ENCODE measurements around the gene CACNA1D. TPM values are rescaled to one million over a fixed set of nuclear protein-coding genes. Genes with fewer than 3 reads are reported as not detected.

CACNA1D gene
- total RNA-seq, 4 donors from 2014 or later: 74.6 to 194 (median 105) TPM

DNA sequence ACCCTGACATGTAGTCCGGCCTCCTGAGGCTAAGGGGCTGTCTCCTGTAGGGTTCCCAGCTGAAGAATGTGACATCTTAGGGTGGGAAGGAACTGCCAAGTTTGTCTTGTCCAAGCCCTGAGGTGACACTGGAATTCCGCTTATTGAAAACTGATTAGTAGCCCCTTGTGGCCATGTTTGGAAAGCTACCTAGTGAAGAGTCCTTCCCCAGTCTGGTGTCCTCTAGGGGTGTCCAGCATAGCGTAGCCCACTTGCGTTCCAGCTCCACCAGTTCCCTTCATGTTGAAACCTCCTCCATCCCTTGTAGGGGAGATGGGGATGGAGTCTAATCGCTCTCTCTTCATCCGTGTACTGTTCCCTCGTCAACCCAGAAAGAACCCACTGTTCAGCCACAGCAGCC is 272.3 kb downstream of the CACNA1D start:
- DNase-seq: no peak
- Histone ChIP-seq H3K4me3 (no peak overlapping the region), H3K36me3 (peaks cover 0 to 5% (median 0%) of the 10 kb centered on the region in 3 donors), H3K27ac (no peak overlapping the region), H3K4me1 (no peaks in the 10 kb centered on the region), H3K9me3 (no peaks in the 10 kb centered on the region), H3K27me3 (no peaks in the 10 kb centered on the region)
- TF ChIP-seq POLR2A (IDR thresholded peaks at IDR 0.05): no peak
- TF ChIP-seq, protein P1, sequence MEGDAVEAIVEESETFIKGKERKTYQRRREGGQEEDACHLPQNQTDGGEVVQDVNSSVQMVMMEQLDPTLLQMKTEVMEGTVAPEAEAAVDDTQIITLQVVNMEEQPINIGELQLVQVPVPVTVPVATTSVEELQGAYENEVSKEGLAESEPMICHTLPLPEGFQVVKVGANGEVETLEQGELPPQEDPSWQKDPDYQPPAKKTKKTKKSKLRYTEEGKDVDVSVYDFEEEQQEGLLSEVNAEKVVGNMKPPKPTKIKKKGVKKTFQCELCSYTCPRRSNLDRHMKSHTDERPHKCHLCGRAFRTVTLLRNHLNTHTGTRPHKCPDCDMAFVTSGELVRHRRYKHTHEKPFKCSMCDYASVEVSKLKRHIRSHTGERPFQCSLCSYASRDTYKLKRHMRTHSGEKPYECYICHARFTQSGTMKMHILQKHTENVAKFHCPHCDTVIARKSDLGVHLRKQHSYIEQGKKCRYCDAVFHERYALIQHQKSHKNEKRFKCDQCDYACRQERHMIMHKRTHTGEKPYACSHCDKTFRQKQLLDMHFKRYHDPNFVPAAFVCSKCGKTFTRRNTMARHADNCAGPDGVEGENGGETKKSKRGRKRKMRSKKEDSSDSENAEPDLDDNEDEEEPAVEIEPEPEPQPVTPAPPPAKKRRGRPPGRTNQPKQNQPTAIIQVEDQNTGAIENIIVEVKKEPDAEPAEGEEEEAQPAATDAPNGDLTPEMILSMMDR (IDR thresholded peaks at IDR 0.05): no peak

DNA sequence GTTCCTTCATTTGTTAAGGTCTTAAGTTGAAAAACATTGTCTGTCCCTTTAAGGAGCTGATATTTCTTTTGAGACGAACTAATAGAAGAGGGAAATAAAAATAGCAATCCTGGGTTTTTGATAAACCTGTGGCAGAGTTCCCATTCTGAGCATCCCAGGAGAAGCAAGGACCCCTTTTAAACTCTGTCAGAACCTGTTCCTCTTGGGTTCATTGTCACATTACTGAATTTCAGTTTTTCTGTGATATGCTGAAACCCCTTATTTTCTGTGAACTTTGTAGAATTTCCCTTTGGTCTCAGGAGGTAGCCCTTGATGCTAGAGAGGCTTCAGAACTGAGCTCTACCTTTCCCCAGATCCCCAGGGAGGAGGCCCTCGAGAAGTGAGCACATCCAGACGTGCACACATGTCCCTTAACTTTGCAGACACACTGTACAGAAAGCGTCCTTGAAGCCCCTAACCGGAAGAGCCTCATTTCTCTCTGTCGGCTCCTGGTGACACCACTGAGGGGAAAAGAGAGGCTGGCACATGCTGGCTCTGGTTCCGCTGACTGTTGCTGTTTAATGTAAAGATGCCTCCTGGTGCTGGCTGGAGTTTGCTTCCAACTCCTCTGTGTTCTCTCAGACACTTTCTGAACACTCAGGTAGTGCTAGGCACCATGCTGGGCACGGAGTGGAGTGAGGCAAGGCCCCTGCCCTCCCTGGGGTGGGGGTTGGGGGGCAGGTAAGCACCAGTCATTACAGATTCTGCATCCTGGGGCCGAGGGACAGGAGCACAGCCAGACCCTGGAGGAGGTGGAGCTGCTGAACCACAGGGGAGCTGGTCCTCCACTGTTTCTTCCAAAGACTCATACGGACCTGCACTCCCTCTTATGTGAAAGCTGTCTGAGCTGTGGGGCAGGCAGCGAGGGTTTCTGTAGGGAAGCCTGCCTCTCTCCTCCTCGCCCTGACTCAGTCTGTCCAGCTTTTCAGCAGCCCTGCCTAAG is 274.4 kb downstream of the CACNA1D start:
- H3K4me1 ChIP-seq: no peaks in the 10 kb centered on the region
- TF ChIP-seq, protein P1 (IDR thresholded peaks at IDR 0.05): no peak
- no peak for TF ChIP-seq POLR2A (IDR thresholded peaks at IDR 0.05)
- H3K27me3 ChIP-seq: no peaks in the 10 kb centered on the region
- no peak overlapping the region for H3K27ac ChIP-seq
- no peak for DNase-seq
- no peaks in the 10 kb centered on the region for H3K36me3 ChIP-seq
- no peaks in the 10 kb centered on the region for H3K9me3 ChIP-seq
- H3K4me3 ChIP-seq: no peak overlapping the region

GRCh38 chr3:53772562-53772961 is 278.2 kb downstream of the CACNA1D start:
- Histone ChIP-seq H3K27ac (no peak overlapping the region), H3K27me3 (no peaks in the 10 kb centered on the region), H3K36me3 (no peaks in the 10 kb centered on the region), H3K9me3 (no peaks in the 10 kb centered on the region), H3K4me3 (no peak overlapping the region), H3K4me1 (no peaks in the 10 kb centered on the region)
- DNase-seq: no peak
- TF ChIP-seq, protein P1 (IDR thresholded peaks at IDR 0.05): no peak
- TF ChIP-seq POLR2A (IDR thresholded peaks at IDR 0.05): no peak

GRCh38 chr3:53773021-53773436 is 278.6 kb downstream of the CACNA1D start:
- DNase-seq: no peak
- no peak overlapping the region for H3K27ac ChIP-seq
- H3K36me3 ChIP-seq: no peaks in the 10 kb centered on the region
- no peaks in the 10 kb centered on the region for H3K27me3 ChIP-seq
- TF ChIP-seq POLR2A (IDR thresholded peaks at IDR 0.05): no peak
- TF ChIP-seq, protein P1 (IDR thresholded peaks at IDR 0.05): no peak
- no peak overlapping the region for H3K4me3 ChIP-seq
- H3K4me1 ChIP-seq: no peaks in the 10 kb centered on the region
- no peaks in the 10 kb centered on the region for H3K9me3 ChIP-seq

DNA sequence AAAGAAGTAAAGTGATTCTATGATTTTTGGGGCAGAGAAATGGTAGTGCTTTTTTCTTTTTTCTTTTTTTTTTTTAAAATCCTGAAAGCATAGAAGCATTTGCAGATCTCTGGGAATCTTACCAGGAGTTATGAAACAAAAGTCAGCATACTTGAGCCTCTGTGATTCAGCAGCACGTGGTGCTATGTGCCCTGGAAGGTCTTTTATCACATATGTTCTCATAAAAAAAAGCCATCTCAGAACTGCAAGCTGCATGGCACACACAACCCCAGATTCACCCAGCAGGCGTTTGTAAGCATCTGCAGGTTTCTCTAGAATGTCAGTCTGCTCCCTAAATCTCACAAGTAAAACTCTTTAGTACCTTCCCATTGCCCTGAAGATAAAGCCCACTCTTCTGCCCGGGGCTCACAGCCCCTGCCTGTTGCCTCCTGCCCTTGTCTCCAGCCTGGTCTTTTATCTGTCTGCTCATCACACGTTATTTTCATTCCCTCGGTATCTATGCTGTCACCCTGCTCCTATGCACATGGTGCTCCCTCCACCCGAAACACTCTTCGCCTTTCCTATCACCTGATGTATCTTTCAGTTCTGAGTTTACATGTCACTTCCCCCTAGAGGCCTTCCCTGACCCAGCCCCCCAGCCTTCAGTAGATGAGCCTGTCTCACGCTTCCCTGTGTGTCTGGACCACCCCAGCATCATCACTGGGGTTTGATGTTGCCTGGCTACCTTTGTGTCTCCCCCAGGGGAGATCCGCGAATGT is 279.4 kb downstream of the CACNA1D start:
- Histone ChIP-seq H3K36me3 (no peaks in the 10 kb centered on the region), H3K27ac (no peak overlapping the region), H3K4me1 (no peaks in the 10 kb centered on the region), H3K27me3 (no peaks in the 10 kb centered on the region), H3K4me3 (no peak overlapping the region), H3K9me3 (no peaks in the 10 kb centered on the region)
- TF ChIP-seq, protein P1 (IDR thresholded peaks at IDR 0.05): no peak
- no peak for TF ChIP-seq POLR2A (IDR thresholded peaks at IDR 0.05)
- DNase-seq: no peak
